ENCODE results near the gene PDE4B. TPM values are rescaled to one million over a fixed set of nuclear protein-coding genes. Genes with fewer than 3 reads are reported as not detected.

The PDE4B gene
- total RNA-seq, 1 donor from 2014 or later, result 76.5 TPM

DNA sequence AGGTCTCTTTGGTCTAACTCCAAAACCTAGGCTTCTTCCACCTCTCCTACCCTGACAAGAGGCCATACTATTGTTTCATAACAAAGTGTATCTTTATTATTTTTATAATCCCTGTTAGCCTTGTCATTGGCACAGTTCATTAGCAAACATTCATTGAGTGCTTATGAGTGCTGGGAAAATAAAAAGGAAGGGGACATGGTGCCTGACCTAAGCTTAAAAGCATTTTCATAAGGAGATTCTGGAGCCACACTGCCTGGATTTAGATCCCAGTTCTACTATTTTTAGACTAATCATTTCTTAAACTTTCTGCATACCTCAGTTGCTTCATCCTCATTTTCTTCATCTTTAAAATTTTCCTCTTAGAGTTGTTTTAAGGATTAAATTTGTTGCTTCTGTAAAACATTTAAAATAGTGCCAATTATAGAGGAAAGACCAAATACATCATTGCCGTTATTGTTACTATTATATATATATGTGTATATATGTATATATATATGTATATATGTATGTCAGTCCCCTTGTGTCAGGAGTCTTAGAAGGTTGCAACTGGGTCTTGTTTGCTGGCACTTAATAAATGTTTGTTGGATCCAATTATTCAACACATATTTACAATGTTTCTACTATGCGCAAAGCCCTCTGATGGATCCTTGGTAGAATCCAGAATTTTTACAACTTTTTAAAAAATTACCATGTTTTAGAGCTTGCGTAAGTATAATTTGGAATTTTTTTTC lies 490.4 kb downstream of the PDE4B start:
- DNase-seq (ENCODE audit: low read depth in 2 of 2), result no peak

DNA sequence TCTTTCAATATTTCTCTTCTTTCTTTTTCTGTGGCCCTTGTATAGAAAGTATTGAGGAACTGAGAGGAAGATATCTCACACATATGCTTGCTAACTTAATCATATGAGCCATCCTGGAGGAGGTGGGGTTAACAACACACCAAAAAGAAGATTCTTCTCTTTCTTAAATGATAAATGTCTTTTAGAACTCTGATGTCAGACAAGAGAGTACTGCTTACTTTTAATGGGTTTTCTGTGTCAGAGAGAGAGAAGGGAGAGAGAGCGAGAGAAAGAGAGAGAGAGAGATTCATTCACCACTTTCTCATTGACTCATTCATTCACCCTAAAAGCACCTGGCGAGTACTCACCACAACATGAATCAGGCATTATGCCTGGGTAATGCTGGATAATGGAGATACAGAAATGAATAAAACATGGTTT lies 490.9 kb downstream of the PDE4B start:
- no peak for DNase-seq (ENCODE audit: low read depth in 2 of 2)

DNA sequence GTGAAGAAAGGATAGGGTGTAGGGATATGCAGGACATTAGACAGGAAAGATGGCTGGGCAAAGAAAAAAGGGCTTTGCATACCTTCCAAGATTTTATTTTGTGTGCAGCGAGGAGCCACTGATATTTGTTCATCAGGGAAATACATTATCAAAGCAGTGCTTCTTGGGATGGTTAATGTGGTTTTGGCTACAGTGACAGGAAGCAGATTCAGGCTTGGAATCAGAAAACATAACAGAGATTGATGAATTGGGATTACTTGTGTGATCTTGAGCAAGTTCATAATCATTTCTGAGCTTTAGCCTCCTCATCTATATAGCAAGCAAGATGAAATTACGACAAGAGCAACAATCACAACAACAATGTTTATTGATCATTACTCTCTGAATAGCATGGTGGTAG lies 492.1 kb downstream of the PDE4B start:
- DNase-seq (ENCODE audit: low read depth in 2 of 2), result no peak

DNA sequence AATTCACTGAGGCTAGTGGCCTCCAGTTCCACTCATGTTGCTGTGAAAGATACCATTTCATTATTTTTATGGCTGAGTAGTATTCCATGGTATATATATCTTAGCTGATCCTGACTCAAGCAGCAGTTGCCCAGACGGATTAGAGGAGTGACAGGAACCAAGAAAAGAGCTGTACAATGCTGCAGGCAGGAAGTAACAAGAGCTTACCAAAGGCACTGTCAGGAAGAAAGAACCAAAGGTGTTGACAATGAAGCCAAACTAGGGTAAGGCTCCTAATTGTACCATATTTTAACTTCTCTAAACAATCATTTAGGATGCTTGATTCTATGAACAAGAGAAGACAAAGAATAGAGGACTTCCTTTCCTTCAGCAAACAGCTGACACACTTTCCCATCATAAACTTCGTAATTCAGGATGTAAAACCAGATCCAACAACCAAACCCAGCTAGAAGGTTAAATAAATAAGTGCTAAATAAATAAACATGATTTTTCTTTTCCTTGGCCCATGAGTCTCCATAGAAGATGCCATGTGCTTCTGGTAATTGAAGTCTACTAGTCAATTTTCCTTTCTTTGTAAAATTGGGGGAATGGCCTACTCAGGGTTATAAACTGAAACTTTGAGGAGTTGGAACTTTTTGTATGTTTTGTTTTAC lies 493.0 kb downstream of the PDE4B start:
- peak in 1 of 2 donors; percentile 71 for DNase-seq (ENCODE audit: low read depth in 2 of 2)

DNA sequence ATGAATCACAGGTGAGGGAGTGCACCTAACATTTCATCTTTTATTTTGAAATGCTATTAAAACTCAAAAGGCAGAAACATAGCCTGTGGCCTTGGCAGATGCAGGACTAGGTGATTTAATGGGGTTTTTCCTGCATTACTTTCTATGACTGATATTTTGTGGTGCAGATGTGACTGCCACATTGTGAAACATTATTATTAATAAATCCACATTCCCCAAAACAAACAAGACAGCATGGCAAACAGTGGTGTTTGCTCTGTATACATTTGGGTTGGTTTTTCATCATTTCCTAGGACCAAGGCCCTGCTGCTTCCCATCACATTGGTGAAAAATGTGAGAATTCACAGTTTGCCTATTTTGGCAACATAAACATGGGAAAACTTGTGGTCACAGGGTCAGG lies 493.6 kb downstream of the PDE4B start:
- DNase-seq (ENCODE audit: low read depth in 2 of 2), result no peak

DNA sequence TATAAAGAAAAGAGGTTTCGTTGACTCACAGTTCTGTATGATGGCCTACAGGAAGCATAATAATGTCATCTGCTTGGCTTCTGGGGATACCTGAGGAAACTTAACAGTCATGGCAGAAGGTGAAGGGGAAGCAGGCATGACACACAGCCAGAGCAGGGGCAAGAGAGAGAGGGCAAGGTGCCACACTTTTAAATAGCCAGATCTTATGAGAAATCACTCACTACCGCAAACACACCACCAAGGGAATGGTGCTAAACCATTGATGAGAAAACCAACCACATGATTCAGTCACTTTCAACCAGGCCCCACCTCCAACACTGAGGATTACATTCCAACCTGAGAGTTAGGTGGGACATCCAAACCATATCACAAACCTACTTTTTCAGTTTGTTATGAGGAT lies 495.4 kb downstream of the PDE4B start:
- DNase-seq (ENCODE audit: low read depth in 2 of 2), result no peak

DNA sequence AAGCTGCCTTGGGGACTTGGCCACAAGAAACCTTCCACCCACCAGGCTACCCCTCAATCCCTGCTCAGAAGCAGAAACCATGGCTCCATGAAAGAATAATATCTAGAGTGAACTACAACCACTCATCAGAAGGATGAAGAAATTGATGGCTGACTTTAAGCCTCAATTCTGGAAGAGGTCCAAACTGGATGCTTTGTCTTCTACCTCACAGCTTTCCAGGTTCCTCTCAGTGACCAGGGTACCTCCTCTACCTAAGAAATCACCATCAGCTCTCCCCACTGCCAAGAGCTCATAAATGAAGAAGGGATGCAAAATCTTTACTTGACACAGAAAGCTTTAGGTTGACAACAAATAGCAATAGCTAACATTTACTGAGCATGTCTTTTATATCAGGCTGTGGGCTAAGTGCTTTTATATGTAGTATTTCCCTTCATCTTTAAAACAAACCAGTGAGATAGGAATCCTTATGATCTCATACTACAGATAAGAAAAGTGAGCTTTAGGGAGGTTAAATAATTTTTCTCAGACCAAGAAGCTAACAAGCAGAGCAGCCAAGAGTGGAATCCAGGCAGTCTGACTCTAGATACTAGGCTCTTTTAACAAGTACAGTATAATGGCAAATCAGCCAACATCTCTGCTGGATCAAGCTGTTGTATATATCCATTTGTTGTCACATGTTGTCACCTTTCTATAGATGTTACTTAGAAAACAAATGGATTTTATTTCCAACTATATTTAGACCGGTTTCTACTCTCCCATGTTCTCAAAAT lies 498.3 kb downstream of the PDE4B start:
- DNase-seq (ENCODE audit: low read depth in 2 of 2), result no peak

DNA sequence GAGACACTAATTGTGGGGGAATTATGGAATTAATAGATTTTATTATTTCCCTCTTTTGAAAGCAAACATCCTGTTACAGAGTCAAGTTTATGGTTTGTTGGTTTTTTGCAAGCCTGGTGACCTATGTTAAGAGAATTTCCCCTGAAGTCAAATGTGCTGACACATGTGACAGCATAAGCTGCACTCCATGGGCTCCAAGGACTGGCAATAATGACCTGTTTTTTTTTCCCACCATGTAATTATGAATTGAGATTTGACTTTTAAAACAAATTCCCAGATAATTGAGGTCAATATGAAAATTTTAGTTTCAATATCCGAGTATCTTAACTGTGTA lies 498.8 kb downstream of the PDE4B start:
- DNase-seq (ENCODE audit: low read depth in 2 of 2), result peak in 1 of 2 donors; percentile 57

DNA sequence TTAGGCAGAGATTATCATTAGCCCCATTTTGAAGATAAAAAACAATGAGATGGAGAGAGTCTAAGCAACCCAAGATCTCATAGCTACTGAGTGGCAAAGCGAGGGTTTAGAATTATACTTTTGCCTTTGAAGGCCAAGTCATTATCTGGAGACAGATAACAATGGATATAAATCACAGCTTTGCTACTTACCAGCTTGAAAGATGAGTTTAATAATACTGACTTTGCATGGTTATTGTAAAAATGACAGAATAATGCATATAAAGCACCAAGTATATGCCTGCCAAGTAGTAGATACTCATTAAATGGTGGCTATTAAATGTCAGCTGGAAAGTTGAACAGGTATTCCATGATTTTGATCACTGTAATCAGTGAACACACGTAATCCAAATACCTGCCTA lies 499.6 kb downstream of the PDE4B start:
- DNase-seq (ENCODE audit: low read depth in 2 of 2), result no peak

DNA sequence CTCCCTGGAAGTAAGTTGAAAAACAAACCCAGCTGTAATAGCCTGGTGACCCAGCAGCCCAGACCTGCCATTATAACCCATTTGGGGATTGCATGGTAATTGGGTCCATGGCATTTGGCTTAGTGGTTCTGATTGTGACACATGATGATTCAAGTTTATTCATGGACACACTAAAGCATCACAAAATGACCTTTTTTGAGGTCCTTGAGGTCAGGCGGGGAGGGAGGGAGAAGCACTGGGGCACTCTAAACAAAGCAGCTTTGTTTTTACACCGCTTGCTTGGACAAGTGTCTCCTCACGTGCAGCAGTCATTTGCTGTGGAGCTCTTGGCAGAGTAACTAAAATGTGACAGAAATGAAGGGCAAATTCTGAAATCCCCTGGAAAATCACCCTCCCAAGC lies 500.2 kb downstream of the PDE4B start:
- no peak for DNase-seq (ENCODE audit: low read depth in 2 of 2)

DNA sequence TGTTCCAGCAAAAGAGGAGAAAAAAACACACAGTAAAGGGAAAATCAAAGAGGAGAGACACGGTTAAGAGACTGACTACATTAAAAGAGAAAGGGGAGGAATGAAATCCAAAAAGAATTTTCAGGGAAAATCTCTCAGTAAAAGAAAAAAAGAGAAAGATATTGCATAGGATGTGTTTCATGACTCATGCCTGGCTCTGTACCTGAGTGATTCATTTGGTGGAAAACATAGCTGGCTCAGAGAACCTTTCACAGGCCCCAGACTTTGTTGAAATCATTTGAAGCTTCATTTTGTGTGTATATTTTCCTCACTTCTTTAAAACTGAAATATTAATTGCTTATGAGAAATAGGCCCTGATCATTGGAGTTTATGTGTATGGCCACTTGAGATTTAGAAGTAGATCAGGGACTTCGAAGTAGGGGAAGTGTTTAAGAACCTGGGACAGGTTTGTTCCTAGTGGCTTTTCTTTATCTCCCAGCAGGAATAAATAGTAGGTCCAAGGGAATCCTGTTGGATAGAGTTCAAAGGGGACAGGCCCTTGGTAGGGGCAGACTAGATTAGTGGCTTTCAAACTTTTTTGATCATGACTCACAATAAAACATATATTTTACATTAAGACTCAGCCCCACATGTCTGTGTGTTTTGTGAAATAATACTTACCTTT lies 502.1 kb downstream of the PDE4B start:
- DNase-seq (ENCODE audit: low read depth in 2 of 2), result peak; percentile 73 to 82

DNA sequence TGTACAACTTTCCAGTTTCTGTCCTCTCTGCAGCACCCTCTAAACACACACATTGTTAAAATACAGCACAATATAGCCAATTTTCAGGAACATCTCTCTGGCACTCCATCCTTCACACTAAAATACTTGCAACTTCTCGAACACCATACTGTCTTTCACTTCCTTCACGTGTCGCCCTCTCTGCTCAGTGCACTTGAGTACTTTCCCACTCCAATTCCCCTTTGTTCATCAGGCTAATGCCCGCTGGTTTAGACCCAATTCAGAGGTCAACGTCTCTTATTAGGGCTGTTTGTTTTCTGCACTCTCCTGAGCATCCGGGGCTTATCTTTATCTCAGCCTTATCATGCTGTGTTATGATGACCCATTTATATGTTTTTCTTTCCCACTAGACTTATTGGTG lies 503.1 kb downstream of the PDE4B start:
- no peak for DNase-seq (ENCODE audit: low read depth in 2 of 2)

DNA sequence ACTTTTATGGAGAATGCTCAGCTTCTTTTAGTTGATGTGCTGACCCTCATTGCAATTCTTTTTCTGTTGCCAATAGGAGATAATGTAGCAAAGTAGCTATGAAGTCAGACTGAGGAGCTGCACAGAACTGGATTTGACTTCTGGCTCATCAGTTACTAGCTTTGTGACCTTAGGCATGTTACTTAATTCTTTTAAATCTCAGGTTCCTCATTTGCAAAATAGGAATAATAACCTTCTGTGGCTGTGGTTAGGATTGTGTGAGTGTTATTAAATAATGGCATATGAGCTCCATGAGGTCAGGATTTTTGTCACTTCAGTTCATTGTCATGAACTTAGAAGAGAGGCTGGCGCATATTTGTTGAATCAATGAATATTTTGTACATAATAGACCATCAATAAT lies 503.7 kb downstream of the PDE4B start:
- no peak for DNase-seq (ENCODE audit: low read depth in 2 of 2)

DNA sequence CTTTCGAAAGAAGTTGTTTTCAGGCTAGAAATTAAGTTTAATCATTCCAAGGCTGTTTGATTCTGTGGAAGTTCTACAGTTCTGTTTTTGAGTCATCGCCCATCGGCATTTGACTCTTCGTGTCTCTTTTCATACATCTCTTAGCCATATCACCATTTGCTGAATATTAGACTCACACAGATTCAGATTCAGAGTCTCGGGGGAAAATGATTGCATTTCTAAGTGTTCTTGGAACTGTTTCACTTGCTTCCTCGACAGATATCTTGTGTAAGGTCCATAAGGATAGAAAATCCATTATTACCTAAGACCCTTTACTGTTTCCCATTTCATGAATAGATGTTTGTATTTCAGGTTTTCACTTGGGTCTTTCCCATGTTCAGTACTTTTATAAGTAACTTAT lies 504.3 kb downstream of the PDE4B start:
- no peak for DNase-seq (ENCODE audit: low read depth in 2 of 2)

DNA sequence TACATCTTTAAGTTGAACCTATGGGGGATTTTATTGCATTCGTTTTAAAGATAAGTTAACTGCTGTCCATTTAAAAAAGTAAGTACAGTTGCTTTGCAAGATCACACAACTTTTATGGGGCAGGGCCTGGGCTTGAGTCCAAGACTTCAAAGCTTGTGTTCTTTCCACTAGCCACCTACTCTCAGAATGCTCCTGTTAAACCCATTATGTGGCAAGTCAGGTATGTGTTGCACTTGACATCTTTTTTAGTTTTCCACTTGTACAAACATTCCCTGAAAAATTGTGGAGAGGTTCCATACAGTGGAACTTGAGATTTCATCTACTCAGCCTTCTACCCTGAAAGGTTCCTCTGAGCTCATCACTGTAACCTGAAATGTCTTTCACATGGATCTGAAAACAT lies 505.8 kb downstream of the PDE4B start:
- DNase-seq (ENCODE audit: low read depth in 2 of 2), result no peak

DNA sequence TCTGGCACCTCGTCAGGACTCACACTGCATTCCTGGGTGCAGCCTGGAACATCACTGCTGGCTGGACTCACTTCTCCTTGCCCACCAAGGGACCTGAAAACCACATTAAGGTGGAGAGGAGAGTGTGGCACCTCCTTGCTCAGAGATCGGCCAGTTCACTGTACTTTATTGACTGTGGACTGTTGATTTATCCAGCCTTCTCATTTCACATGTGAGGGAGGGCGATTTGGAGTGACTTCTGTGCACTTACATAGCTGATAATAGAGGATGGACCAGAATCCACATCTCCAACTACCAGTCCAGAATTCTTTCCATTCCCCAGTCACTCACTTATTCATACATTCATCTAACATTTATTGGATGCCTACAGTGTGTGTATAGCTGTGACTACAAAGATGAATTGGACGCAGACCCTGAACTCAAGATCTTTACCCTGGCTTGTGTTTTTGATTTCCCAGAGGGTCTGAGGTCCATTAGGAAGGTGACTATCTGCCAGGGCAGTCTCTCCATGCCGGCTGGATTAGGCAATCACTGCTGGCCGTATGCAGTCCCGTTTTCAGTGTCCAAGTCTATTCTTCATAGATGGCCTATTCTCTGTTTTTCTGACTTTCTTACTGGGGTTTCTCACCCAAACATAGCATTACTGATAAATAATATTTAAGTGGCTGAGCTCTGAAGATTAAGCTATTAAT lies 507.7 kb downstream of the PDE4B start:
- DNase-seq (ENCODE audit: low read depth in 2 of 2), result no peak

DNA sequence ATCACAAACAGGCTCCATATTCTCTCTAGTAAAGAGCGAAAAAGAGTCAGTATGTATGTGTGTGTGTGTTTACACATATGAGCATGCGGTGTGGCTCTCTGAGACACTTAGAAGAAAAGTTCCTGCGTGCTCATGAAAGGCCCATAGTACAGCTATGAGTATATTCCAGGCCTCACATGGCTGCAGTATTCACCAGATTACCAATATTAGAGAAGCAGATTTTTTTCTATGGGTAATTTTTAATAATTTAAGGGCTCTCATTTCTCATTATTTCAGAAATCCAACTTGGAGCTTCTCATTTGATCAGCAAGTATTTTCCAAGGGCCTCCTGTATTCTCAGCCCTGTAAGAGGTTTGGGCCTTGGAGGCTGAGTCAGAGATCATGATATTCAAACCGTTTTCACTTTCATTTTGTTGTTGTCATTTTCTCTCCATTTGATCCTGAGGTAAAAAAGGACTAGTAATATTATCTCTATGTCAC lies 508.3 kb downstream of the PDE4B start:
- peak; percentile 47 to 61 for DNase-seq (ENCODE audit: low read depth in 2 of 2)

DNA sequence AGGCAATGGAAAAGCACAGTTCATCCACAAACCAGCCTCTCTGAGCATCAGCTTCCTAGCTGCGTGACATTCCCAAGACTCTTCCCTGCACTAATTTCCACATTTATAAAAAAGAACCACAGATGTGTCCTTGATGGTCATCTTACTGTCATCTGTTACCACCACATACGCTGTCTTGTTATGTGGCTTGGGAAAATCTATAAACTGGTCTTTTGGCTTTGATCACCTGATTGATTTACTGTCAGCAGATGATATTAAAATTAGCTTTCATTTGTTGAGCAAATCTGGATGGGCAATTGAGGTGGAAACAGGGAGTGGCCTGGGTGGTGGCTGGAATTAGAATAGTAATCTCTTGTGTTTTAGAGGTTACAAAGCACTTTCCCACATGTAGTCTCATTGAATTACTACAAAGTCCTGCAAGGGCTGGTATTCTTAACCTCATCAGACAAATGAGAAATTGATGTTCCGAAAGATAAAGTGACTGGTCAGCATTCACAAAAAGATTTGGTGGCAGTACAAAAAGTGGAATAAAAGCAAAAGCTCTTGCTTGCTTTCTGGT lies 509.6 kb downstream of the PDE4B start:
- DNase-seq (ENCODE audit: low read depth in 2 of 2), result no peak

DNA sequence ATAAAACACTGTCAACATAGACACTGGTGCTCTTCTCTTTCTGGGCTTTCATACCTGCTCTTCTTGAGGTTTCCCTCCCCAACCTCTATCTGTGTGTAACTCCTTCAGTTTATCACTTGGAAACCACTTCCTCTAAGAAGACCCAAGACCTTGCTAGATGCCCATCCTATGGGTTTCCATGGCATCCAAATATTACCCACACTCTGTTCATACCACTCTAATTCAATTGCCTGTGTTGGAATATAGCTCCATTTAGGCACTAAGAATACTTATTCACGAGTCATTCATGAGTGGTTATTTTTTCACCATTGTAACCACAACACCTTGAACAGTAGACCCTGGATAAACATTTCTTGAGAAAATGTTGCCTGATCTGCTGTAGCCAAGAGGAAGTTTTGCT lies 510.1 kb downstream of the PDE4B start:
- DNase-seq (ENCODE audit: low read depth in 2 of 2), result peak in 1 of 2 donors; percentile 12

DNA sequence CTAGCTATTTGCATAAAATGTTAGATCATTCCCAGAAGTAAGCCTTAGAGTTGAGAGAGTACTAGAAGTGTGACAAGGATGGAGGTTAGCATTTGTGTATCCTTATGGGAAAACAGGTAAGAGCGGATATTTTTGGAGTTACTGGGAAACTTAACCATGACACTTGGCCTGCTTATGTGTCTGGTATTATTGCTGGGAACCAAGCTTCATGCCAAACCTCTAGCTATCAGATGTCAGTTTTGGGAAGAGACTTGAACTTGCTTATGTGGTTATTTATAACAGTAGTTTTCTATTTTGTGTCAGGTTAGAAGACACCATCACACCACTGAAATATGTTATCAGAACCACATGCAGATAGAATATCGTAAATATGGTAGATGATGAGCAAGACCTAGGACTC lies 511.0 kb downstream of the PDE4B start:
- DNase-seq (ENCODE audit: low read depth in 2 of 2), result no peak

DNA sequence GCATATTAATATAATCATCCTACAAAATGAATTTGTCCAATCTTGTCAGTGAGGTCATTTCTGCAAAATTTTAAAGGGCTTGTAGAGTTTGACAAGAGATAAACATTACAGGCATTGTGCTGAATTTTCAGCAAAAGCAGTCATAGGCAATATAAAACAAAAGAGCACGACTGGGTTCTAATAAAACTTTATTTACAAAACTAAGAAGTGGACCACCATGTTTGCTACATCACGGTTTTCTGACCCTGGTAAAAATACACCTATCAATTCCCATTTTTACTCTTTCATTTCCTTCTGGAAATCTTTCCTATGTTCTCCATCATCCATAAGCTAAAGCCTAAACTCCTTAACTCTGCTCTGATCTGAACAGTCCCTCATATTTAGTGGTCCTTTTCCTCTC lies 511.4 kb downstream of the PDE4B start:
- no peak for DNase-seq (ENCODE audit: low read depth in 2 of 2)
